Tibial artery (tissue), 4 donors: ENCODE measurements around the gene MCC.

Experiments
- DNase-seq, 2 donors: peaks; one replicate each; pipeline ENCODE4 v3.0.0-alpha.2; 2019
- H3K27ac ChIP-seq, 2 donors: fragments of 200-600 bp; sonication (generic) in 1 of 2; 1 replicate in 1 of 2; 2 replicates in 1 of 2; pipeline ENCODE4 v1.5.1; 2018 to 2019; ENCODE audit warnings: mild to moderate bottlenecking in 1 of 2
- H3K27me3 ChIP-seq, 2 donors: fragments of 200-600 bp; sonication (generic) in 1 of 2; one replicate each; pipeline versions ENCODE4 v1.5.1 to v1.6.0; 2016 to 2019
- H3K36me3 ChIP-seq, 3 donors: fragments of 200-600 bp; sonication (generic) in 2 of 3; one replicate each; pipeline ENCODE4 v1.5.1; 2016 to 2019; ENCODE audit warnings: mild to moderate bottlenecking in 2 of 3
- H3K4me1 ChIP-seq, 4 donors: fragments of 200-600 bp; sonication (generic) in 2 of 4; 1 replicate in 3 of 4; 2 replicates in 1 of 4; pipeline ENCODE4 v1.5.1; 2016 to 2019
- H3K4me3 ChIP-seq, 2 donors: fragments of 200-600 bp; sonication (generic) in 1 of 2; 1 replicate in 1 of 2; 2 replicates in 1 of 2; pipeline ENCODE4 v1.5.1; 2018 to 2019; ENCODE audit warnings: mild to moderate bottlenecking in 2 of 2
- H3K9me3 ChIP-seq, 3 donors: fragments of 200-600 bp; sonication (generic) in 1 of 3; one replicate each; pipeline ENCODE4 v1.5.1; 2016 to 2019
- intact Hi-C: fragments of 100-400 bp; cut with DNase I; formaldehyde crosslinking; loops from one replicate; pipeline ENCODE4 v1.15.0; 2023; ENCODE audit warnings: low total_unique reads
- TF ChIP-seq, protein P1 (sequence below), 2 experiments: fragments of 200-600 bp in 1 of 2; fragments of 450-650 bp in 1 of 2; IDR thresholded peaks; one replicate each; pipeline ENCODE4 v1.5.1; 2017 to 2019; ENCODE audit warnings: antibody characterized with exemption in 2 of 2, mild to moderate bottlenecking in 1 of 2, moderate library complexity in 1 of 2

Gene MCC

DNA sequence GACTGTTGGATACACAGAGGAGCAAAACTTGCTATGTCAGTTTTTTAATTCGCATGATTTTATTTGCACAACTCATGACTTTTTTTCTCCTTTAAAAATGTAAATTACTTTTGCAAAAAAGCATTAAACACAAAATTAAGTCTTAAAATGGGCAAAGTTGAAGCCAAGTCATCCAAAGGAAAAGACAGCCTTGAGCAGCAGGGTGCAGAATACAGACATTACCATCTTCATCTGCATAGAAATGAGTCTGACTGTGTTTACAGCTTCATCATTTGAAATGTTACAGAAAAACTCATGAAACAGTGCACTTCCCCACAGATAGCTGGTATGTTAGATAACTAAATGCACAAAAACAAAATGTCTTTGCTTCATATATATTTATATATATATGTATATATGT is 154.8 kb downstream of the MCC start:
- no peak for DNase-seq
- peaks cover 0 to 8% (median 5%) of the 10 kb centered on the region in 4 donors for H3K4me1 ChIP-seq
- TF ChIP-seq, protein P1, sequence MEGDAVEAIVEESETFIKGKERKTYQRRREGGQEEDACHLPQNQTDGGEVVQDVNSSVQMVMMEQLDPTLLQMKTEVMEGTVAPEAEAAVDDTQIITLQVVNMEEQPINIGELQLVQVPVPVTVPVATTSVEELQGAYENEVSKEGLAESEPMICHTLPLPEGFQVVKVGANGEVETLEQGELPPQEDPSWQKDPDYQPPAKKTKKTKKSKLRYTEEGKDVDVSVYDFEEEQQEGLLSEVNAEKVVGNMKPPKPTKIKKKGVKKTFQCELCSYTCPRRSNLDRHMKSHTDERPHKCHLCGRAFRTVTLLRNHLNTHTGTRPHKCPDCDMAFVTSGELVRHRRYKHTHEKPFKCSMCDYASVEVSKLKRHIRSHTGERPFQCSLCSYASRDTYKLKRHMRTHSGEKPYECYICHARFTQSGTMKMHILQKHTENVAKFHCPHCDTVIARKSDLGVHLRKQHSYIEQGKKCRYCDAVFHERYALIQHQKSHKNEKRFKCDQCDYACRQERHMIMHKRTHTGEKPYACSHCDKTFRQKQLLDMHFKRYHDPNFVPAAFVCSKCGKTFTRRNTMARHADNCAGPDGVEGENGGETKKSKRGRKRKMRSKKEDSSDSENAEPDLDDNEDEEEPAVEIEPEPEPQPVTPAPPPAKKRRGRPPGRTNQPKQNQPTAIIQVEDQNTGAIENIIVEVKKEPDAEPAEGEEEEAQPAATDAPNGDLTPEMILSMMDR (IDR thresholded peaks at IDR 0.05) = no peak
- intact Hi-C loops = no loop called here
- H3K27ac ChIP-seq = no peak overlapping the region
- H3K27me3 ChIP-seq = no peaks in the 10 kb centered on the region
- no peaks in the 10 kb centered on the region for H3K36me3 ChIP-seq
- no peak overlapping the region for H3K4me3 ChIP-seq
- H3K9me3 ChIP-seq = no peaks in the 10 kb centered on the region

DNA sequence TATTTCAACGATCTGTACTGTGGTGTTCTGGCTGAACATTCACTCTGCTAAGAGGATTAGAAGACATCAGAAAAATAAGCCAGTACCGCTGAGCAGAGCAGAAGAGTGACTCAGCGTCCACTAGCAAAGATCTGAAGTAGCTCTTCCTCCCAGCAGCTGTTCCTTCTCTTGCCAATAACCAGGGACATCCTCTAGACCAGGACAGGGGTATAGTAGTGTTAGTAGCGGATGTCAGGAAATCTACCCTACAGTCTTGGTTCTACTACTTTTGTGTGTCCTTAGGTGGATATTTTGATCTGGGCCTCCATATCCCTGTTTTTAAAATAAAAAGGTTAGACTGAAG is 157.1 kb downstream of the MCC start:
- no peaks in the 10 kb centered on the region for H3K27me3 ChIP-seq
- intact Hi-C loops = no loop called here
- H3K9me3 ChIP-seq = no peaks in the 10 kb centered on the region
- DNase-seq = no peak
- TF ChIP-seq, protein P1 (IDR thresholded peaks at IDR 0.05) = no peak
- no peak overlapping the region for H3K4me3 ChIP-seq
- H3K4me1 ChIP-seq = peaks cover 0 to 8% (median 5%) of the 10 kb centered on the region in 4 donors
- H3K36me3 ChIP-seq = no peaks in the 10 kb centered on the region
- no peak overlapping the region for H3K27ac ChIP-seq

DNA sequence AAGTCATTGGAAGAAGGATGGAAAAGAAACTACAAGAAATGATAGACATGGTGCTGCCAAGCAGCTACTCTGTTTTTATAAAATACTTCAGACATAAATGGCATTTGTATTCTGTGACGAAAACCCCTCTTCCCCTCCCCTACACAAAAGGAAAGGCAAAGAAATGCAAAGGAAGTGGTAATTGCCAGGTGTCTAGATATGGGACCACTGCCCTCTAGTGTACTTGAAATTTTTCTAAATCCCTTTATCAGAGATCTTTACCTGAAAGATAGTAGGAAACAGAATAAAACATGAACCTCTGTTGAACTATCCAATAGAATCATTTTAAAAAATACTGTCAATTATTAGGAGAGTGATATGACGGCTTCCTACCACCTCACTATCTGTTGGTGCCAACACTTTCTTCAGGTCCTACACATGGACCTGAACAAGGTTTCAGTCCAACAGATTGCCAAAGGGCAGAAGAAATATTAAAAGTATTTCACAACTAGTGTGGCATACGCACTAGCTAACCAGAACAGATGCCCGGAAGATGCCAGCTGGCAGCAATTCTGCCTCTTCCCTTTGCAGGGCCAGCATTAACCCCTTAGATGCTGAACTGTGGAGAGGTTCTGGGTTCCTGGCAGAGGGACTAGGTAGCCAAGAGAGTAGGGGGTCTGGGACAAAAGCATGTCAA is 157.6 kb downstream of the MCC start:
- peak in 1 of 2 donors; percentile 26 for DNase-seq
- Histone ChIP-seq H3K4me3 (no peak overlapping the region), H3K36me3 (no peaks in the 10 kb centered on the region), H3K9me3 (no peaks in the 10 kb centered on the region), H3K27ac (no peak overlapping the region), H3K4me1 (peaks cover 0 to 8% (median 5%) of the 10 kb centered on the region in 4 donors), H3K27me3 (no peaks in the 10 kb centered on the region)
- intact Hi-C loops = no loop called here
- TF ChIP-seq, protein P1 (IDR thresholded peaks at IDR 0.05) = no peak

DNA sequence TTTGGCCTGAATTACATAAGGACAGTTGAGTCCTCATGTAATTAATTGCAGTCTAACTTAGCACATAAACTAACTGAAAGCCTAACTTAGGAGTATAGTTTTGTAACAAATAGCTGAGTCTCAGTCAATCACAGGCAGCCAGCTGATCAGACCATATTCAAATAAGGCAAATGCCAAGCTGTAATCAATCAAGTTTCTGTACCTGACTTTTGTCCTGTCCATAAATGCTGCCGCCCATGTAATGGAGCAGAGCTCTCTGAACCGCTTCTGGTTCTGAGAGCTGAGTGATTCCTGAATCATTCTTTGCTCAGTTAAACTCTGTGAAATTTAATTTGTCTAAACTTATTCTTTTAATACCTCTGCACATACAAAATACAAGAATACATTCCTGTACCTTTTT is 158.3 kb downstream of the MCC start:
- DNase-seq = no peak
- intact Hi-C loops = no loop called here
- H3K4me1 ChIP-seq = peaks cover 0 to 8% (median 5%) of the 10 kb centered on the region in 4 donors
- TF ChIP-seq, protein P1 (IDR thresholded peaks at IDR 0.05) = no peak
- no peak overlapping the region for H3K27ac ChIP-seq
- H3K4me3 ChIP-seq = no peak overlapping the region
- H3K9me3 ChIP-seq = no peaks in the 10 kb centered on the region
- no peaks in the 10 kb centered on the region for H3K27me3 ChIP-seq
- H3K36me3 ChIP-seq = no peaks in the 10 kb centered on the region

DNA sequence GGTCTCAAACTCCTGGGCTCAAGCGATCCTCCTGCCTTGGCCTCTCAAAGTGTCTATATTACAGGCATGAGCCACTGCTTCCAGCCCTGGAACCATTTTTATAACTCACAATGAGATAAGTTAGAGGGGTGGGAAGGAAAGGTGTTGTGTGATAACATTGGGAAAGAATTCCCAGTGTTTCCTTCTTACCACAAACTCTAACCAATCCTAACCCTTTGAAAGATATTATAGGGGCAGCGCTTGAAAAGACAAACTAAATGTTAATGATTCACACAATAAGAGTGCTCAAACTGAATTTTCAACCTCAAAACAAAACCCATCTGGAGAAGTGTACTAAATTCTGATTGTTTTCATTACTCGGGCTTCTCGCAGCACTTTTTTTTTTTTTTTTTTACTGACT is 163.2 kb downstream of the MCC start:
- Histone ChIP-seq H3K27me3 (no peaks in the 10 kb centered on the region), H3K9me3 (no peaks in the 10 kb centered on the region), H3K4me3 (no peak overlapping the region), H3K36me3 (no peaks in the 10 kb centered on the region), H3K4me1 (peaks cover 0 to 9% (median 1%) of the 10 kb centered on the region in 4 donors), H3K27ac (no peak overlapping the region)
- intact Hi-C loops = no loop called here
- TF ChIP-seq, protein P1 (IDR thresholded peaks at IDR 0.05) = no peak
- DNase-seq = no peak

DNA sequence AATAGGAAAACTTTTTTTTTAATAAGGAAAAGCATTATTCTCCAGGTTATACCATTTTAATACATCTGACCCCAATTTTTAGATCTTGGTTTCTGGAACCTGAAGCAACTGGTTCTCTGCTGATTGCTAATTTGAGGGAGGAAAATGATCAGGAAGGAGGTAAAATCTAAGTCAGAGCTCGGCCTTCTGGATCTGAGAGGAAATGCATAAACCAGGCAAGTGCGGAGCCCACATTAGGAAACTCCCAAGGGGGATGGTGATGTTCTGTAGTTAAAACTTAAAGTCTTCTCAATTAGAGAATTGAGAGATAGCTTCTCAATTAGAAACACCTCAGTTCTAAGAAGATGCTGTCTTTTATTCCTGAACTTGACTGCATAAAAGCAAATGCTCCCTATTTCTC is 167.0 kb downstream of the MCC start:
- TF ChIP-seq, protein P1 (IDR thresholded peaks at IDR 0.05) = no peak
- no peak overlapping the region for H3K27ac ChIP-seq
- no peak for DNase-seq
- intact Hi-C loops = no loop called here
- H3K9me3 ChIP-seq = no peaks in the 10 kb centered on the region
- no peaks in the 10 kb centered on the region for H3K27me3 ChIP-seq
- H3K4me3 ChIP-seq = no peak overlapping the region
- peaks cover 0 to 13% (median 2%) of the 10 kb centered on the region in 4 donors for H3K4me1 ChIP-seq
- no peaks in the 10 kb centered on the region for H3K36me3 ChIP-seq
